GM18526 (cell line): ENCODE data around the gene DLG1.

ENCODE experiments used
- POLR2A ChIP-seq: IDR thresholded peaks from 3 replicates; pipeline ENCODE4 v1.6.1; 2011; ENCODE audit not compliant: insufficient read length; ENCODE audit errors: extremely low read depth

DLG1 gene

DNA sequence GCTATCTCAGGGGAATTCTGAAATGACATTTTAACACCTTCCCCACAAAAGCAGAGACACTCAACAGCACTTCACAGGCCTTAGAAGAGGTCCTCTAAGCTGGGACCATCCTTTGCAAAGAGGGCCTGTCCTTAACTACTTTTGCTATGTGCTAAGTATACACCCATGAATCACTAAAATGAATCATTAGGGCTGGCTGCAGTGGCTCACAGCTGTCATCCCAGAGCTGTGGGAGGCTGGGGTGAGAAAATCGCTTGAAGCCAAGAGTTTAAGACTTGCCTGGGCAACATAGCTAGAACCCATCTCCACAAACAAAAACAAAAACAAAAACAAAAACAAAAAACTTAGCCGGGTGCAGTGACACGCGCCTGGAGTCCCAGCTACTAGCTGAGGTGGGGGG, 214.9 kb downstream of the DLG1 start:
- TF ChIP-seq POLR2A: no peak

DNA sequence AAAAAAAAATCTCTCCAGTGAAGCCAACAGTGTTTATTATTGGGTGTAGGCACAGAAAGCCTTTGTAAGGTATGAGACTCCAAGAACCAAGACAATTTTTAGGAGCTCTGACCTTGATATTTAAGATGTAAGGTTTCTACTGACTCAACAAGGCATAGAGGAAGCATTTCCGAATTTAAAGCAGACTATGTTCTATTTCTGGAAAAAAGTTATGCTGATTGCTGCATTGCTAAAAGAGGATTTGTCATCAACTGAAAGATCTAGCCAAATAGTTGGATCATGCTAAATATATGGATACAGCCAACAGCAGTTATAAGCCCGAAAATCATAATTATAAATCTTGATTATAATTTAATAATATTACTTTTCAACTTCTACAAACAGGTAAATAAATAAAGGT, 215.5 kb downstream of the DLG1 start:
- no peak for TF ChIP-seq POLR2A

- no peak for TF ChIP-seq POLR2A
These were observed 218.1 kb downstream of the DLG1 start for GRCh38 chr3:197080344-197080743.

GRCh38 chr3:197076415-197076814, 222.0 kb downstream of the DLG1 start:
- no peak for TF ChIP-seq POLR2A

DNA sequence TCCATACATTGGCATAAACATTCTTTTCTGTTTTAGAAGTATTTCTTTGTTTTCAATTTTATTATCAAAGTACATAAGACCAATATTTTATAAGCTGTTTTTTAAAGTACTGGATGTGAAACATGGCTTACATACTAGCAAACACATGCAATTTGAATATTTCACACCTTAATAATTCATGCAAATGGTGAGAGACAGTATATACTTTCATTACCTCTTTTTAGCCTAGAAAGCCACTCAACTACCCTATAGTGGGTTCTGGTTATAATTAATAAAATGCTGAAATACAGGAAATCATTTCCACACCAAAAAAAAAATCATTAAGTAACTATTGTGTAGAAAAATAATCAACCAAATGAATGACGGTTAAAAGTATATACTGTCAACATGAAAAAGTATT, 230.3 kb downstream of the DLG1 start:
- no peak for TF ChIP-seq POLR2A

DNA sequence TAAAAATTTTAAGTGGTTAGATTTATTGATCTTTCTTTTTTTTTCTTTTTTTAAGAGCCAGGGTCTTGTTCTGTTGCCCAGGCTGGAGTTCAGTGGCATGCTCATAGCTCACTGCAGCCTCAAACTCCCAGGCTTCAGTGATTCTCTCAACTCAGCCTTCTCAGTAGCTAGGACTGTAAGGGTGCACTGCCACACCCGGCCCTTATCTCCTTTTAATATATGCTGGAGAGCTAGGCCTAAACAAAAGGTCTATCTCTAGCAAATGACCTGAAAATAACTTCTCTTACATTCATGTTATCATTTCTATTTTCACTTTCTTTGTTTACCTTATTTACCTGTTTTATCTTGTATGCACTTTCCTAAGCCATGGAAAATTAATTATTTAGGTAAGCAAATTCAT, 233.6 kb downstream of the DLG1 start:
- TF ChIP-seq POLR2A: no peak

DNA sequence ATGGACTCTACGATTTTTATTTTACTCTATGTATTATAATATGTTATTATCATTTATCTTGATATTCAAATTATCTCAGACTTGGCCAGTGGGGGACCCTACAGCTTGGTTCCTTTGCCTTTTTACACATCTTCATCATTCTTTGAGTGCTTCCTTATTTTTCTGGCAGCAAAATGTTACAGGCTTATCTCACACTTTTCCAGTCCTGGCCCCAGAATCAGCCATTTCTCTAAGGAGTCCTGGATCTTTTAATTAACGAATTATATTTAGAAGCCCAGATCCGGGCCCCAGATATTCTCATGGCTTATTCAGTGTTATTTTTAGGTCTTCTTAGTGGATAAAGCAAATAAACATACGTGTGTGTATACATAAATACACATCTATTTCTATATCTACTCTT, 236.0 kb downstream of the DLG1 start:
- no peak for TF ChIP-seq POLR2A

DNA sequence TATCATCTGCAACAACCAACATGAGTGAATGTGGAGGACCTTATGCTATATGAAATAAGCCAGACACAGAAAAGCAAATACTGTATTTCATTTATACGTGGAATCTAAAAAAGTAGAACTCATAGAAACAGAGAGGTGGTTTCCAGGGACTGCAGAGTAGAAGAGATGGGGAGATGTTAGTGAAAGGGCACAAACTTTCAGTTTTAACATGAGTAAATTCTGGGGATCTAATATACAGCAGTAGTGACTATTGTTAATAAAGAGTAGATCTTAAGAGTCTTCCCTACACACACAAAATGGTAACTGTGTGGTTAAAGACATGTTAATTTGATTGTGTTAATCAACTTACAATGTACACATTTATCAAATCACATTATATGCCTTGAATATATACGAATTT, 247.9 kb downstream of the DLG1 start:
- no peak for TF ChIP-seq POLR2A

GRCh38 chr3:197042539-197042938, 255.9 kb downstream of the DLG1 start:
- TF ChIP-seq POLR2A: no peak

GRCh38 chr3:197041875-197042488, 256.4 kb downstream of the DLG1 start:
- no peak for TF ChIP-seq POLR2A

DNA sequence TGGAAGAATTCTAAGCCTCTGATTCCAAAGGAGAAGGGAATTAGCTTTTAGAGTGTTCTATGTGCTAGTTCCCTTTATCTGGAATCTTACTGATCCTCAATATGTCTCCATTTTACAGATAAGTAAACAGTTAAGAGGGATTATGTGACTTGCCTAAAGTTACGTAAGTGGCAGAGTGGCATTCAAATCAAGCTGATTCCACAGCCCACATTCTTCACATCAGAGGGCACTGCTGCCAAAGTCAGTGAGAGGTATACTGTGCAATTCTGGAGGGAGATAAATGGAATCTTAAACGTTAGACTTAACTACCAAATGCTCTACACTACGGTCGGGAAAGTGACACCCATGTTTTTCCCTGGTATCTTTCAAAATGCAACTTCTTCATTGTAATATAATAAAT, 257.8 kb downstream of the DLG1 start:
- TF ChIP-seq POLR2A: no peak

DNA sequence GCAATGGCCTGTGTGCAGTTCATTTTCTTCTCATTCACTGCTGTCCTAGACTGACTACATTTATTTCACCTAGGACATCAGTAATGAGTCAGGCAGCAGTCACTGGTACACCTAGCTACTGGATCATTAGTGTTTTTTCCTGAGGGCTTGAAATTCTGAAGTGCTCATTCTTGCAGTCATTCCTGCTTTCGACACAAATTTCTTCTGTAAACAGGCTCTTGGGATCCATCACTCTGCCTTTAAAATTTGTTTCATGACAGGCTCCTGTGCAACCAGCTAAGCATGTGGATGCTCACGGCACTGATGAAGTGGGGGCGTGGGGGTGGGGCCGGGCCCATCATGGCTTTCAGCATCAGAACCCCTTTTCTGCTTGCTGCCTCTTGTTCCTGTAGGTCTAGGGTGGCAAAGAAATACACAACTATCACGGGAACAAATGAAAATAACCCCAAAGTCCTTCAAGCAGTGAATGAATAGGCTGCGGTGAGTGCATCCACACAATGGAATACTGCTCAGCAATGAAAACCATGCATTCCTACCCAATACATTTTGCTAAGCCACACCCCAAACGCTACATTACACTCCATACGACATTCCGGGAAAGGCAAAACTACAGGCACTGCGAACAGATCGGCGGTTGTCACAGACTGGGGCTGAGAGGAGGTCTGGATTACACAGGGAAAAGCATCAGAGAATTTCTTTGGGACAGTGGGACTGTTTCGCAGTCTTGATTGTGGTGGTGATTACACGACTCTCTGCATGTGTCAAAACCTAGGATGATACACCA, 259.5 kb downstream of the DLG1 start:
- no peak for TF ChIP-seq POLR2A

DNA sequence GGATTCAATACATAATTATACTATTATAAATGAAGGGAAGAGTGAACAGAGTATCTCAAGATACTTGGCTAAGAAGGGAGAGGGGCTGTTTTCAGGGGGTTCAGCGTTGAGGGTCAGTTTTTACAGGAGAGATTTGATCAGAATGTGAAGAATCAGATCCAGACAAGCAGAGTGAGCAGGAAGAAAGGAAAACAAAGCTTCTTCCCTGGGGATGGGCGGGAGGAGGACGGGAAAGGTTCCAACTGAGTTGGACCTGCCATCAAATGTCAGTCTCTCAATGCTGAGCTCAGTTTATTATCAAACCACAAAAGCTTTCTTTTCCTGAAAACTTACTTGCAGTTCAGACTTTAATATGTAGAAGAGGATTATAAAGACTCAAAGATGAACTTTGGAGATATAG, 262.8 kb downstream of the DLG1 start:
- TF ChIP-seq POLR2A: no peak

GRCh38 chr3:197031315-197032285, 266.8 kb downstream of the DLG1 start:
- no peak for TF ChIP-seq POLR2A

GRCh38 chr3:197030379-197031314, 267.8 kb downstream of the DLG1 start:
- no peak for TF ChIP-seq POLR2A

DNA sequence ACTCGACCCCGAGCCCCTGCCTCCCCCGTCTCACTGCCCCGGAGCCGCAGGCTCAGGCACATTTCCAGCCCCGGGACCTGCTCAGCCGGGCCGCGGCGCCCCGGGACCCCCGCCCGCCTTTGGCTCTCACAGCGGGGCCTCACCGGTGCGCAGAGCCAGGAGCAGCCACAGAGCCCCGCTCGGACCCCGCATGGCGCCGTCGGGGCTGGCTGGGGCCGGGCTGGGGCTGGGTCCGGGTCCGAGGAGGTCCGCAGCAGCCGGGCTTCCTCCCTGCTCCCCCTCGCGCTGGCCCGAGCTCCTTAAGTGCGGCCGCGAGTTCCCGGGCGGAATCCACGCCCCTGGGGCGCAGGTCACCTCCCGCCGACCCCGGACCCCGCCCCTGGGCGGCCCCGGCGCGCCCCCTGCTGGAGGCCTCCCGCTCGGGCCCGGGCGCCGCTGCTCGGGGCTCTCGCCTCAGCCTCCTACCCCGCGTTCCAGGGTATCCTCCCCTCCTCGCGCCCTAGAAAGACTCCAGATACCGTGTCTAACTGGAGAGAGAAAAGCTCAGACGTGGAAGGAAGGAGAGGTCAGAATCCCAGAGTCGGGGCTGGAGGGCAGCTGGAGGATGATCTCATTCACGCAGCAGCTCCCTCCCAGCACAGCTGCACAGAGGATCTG, 268.8 kb downstream of the DLG1 start, which contains the start of gene MELTF:
Gene MELTF, minus strand, starts transcription at position 307 of the 657 bp plus-strand sequence. Its CDS starts 115 bp downstream, at position 192.
- TF ChIP-seq POLR2A: peak; percentile 69
